Loucy (cell line): ENCODE measurements around the gene ROBO2.

Experiments used
- H2AFZ ChIP-seq: fragments of 200-600 bp; sonication (generic); 2 replicates; pipeline ENCODE4 v1.6.0; 2016; ENCODE audit warnings: antibody characterized with exemption, mild to moderate bottlenecking, low read length, moderate library complexity
- H3F3A ChIP-seq: fragments of 200-600 bp; 2 replicates; pipeline ENCODE4 v1.6.0; 2016; ENCODE audit warnings: antibody characterized with exemption, low read depth, mild to moderate bottlenecking
- H3K27me3 ChIP-seq: fragments of 200-600 bp; sonication (generic); 2 replicates; pipeline ENCODE4 v1.6.1; 2014; ENCODE audit warnings: low read length, mild to moderate bottlenecking; ENCODE audit not compliant: insufficient read depth, poor library complexity, severe bottlenecking
- H3K36me3 ChIP-seq: fragments of 200-600 bp; sonication (generic); 2 replicates; pipeline ENCODE4 v1.6.1; 2016; ENCODE audit warnings: low read length; ENCODE audit not compliant: insufficient read depth
- H3K4me1 ChIP-seq: fragments of 200-600 bp; sonication (generic); 2 replicates; pipeline ENCODE4 v1.5.1; 2014; ENCODE audit warnings: low read length, mild to moderate bottlenecking; ENCODE audit not compliant: insufficient read depth, poor library complexity, severe bottlenecking
- H3K4me2 ChIP-seq: fragments of 200-600 bp; sonication (generic); 2 replicates; pipeline ENCODE4 v1.6.0; 2014; ENCODE audit warnings: antibody characterized with exemption, low read length, low read depth, mild to moderate bottlenecking; ENCODE audit not compliant: poor library complexity, severe bottlenecking
- H3K4me3 ChIP-seq: fragments of 200-600 bp; sonication (generic); 2 replicates; pipeline ENCODE4 v1.5.1; 2014; ENCODE audit warnings: low read length, mild to moderate bottlenecking, mixed read lengths; ENCODE audit not compliant: poor library complexity, severe bottlenecking
- H3K79me2 ChIP-seq: fragments of 200-600 bp; sonication (generic); 2 replicates; pipeline ENCODE4 v1.6.1; 2014; ENCODE audit warnings: low read length; ENCODE audit not compliant: insufficient read depth
- H3K9ac ChIP-seq: fragments of 200-600 bp; sonication (generic); 2 replicates; pipeline ENCODE4 v1.6.0; 2014; ENCODE audit warnings: mild to moderate bottlenecking, low read depth, low read length, moderate library complexity; ENCODE audit not compliant: poor library complexity, severe bottlenecking
- H3K9me2 ChIP-seq: fragments of 200-600 bp; sonication (generic); replicated peaks from 2 replicates; pipeline ENCODE4 v1.6.1; 2016; ENCODE audit warnings: low read depth, low read length, mixed read lengths
- H3K9me3 ChIP-seq: fragments of 200-600 bp; sonication (generic); 2 replicates; pipeline ENCODE4 v1.6.1; 2014; ENCODE audit warnings: mild to moderate bottlenecking, antibody characterized with exemption, low read length, low read depth; ENCODE audit not compliant: insufficient read depth
- H4K20me1 ChIP-seq: fragments of 200-600 bp; sonication (generic); 2 replicates; pipeline ENCODE4 v1.6.0; 2014; ENCODE audit warnings: antibody characterized with exemption, low read length, mild to moderate bottlenecking; ENCODE audit not compliant: insufficient read depth, poor library complexity, severe bottlenecking
- CTCF ChIP-seq: fragments of 200-600 bp; sonication (generic); conservative IDR thresholded peaks from 2 replicates; pipeline ENCODE4 v1.5.1; 2014; ENCODE audit warnings: mild to moderate bottlenecking, antibody characterized with exemption, low read length
- EZH2phosphoT487 ChIP-seq: fragments of 200-600 bp; IDR thresholded peaks from 2 replicates; pipeline ENCODE4 v1.6.1; 2018; ENCODE audit warnings: antibody characterized with exemption, mild to moderate bottlenecking, moderate library complexity, borderline replicate concordance

ROBO2 gene

GRCh38 chr3:77588863-77589262 is 549.0 kb downstream of the ROBO2 start:
- Histone ChIP-seq H3K79me2 (no peaks in the 10 kb centered on the region), H3K9ac (no peak overlapping the region), H3K36me3 (no peaks in the 10 kb centered on the region), H3K9me2 (0 out of 2 replicates have a peak, but pooled peaks cover 3% of the 10 kb centered on the region), H2AFZ (no peak overlapping the region), H3F3A (no peaks in the 10 kb centered on the region), H3K4me1 (no peaks in the 10 kb centered on the region), H3K27me3 (no peaks in the 10 kb centered on the region), H4K20me1 (no peaks in the 10 kb centered on the region), H3K9me3 (no peaks in the 10 kb centered on the region), H3K4me3 (no peak overlapping the region), H3K4me2 (no peak overlapping the region)
- TF ChIP-seq CTCF (no peak), EZH2phosphoT487 (no peak)

- Histone ChIP-seq H3K27me3 (no peaks in the 10 kb centered on the region), H3K9me3 (no peaks in the 10 kb centered on the region), H3K4me1 (no peaks in the 10 kb centered on the region), H2AFZ (no peak overlapping the region), H3K4me3 (no peak overlapping the region), H3K79me2 (no peaks in the 10 kb centered on the region), H3K36me3 (no peaks in the 10 kb centered on the region), H3K4me2 (no peak overlapping the region), H3K9ac (no peak overlapping the region), H4K20me1 (no peaks in the 10 kb centered on the region), H3F3A (no peaks in the 10 kb centered on the region), H3K9me2 (0 out of 2 replicates have a peak, but pooled peaks cover 3% of the 10 kb centered on the region)
- TF ChIP-seq CTCF (no peak), EZH2phosphoT487 (no peak)
Observed at GRCh38 chr3:77590191-77590590, 550.3 kb downstream of the ROBO2 start.

GRCh38 chr3:77595371-77595870 is 555.5 kb downstream of the ROBO2 start:
- H3K27me3 ChIP-seq = no peaks in the 10 kb centered on the region
- no peak for TF ChIP-seq EZH2phosphoT487
- no peak for TF ChIP-seq CTCF
- H3K79me2 ChIP-seq = no peaks in the 10 kb centered on the region

More at GRCh38 chr3:77595371-77595870, 555.5 kb downstream of the ROBO2 start:
- Histone ChIP-seq H3K9me3 (peaks cover 4% of the 10 kb centered on the region; the same call in 1 of the 2 replicates), H4K20me1 (no peaks in the 10 kb centered on the region), H3K4me2 (no peak overlapping the region), H3F3A (no peaks in the 10 kb centered on the region), H3K4me3 (no peak overlapping the region), H3K4me1 (no peaks in the 10 kb centered on the region), H3K9ac (no peak overlapping the region), H3K9me2 (no peaks in the 10 kb centered on the region), H2AFZ (no peak overlapping the region), H3K36me3 (no peaks in the 10 kb centered on the region)
